B cell (primary cell): Measurements from ENCODE around the gene TRIM29. TPM values are rescaled to one million over a fixed set of nuclear protein-coding genes. Genes with fewer than 3 reads are reported as not detected.

Experiments used
- ATAC-seq: fragments of 200-7000 bp; cut with Tn5 transposase; one replicate; pipeline ENCODE4 v1.10.0; 2021; ENCODE audit warnings: low read depth, mild to moderate bottlenecking, moderate number of reproducible peaks, moderate library complexity
- CTCF ChIA-PET: fragments of 350-600 bp; sonication (Branson Sonifier 250); formaldehyde crosslinking; loops from one replicate; lab custom pipeline; 2021; ENCODE audit warnings: antibody characterized with exemption, inconsistent platforms; lab: Charles Lee
- POLR2A ChIA-PET: fragments of 350-600 bp; sonication (Branson Sonifier 250); formaldehyde crosslinking; loops from one replicate; lab custom pipeline; 2021; ENCODE audit warnings: antibody characterized with exemption; lab: Charles Lee
- DNase-seq: peaks from one replicate; pipeline ENCODE4 v3.0.0; 2013
- H2AFZ ChIP-seq: 2 replicates; pipeline ENCODE4 v1.6.1; 2012; ENCODE audit warnings: mild to moderate bottlenecking, low read depth, low read length; ENCODE audit not compliant: insufficient read depth, poor library complexity, severe bottlenecking
- H3K27ac ChIP-seq, 2 donors: 1 replicate in 1 of 2; 2 replicates in 1 of 2; pipeline ENCODE4 v1.5.1; 2012 to 2013; ENCODE audit warnings: low read length in 2 of 2, mild to moderate bottlenecking in 2 of 2, moderate library complexity in 1 of 2
- H3K27me3 ChIP-seq, 4 experiments: fragments of 200-600 bp in 1 of 4; sonication (generic) in 1 of 4; replicated peaks in 1 of 4; 1 replicate in 2 of 4; 2 replicates in 2 of 4; pipeline versions ENCODE4 v1.6.1 to v1.7.0; 2013 to 2016; ENCODE audit warnings: low read length in 3 of 4, mild to moderate bottlenecking in 2 of 4, mixed read lengths in 1 of 4, moderate library complexity in 1 of 4; ENCODE audit not compliant: insufficient read depth in 4 of 4, control insufficient read depth in 3 of 4; ENCODE audit errors: control extremely low read depth in 1 of 4
- H3K36me3 ChIP-seq, 2 experiments: replicated peaks in 1 of 2; 1 replicate in 1 of 2; 2 replicates in 1 of 2; pipeline versions ENCODE4 v1.6.1 to v1.7.1; 2013; ENCODE audit warnings: low read length in 1 of 2; ENCODE audit not compliant: insufficient read depth in 2 of 2, control insufficient read depth in 1 of 2; ENCODE audit errors: control extremely low read depth in 1 of 2, extremely low read depth in 1 of 2
- H3K4me1 ChIP-seq, 2 donors: fragments of 200-600 bp in 1 of 2; sonication (generic) in 1 of 2; 1 replicate in 1 of 2; 2 replicates in 1 of 2; pipeline versions ENCODE4 v1.5.1 to v1.6.1; 2013 to 2017; ENCODE audit warnings: low read length in 2 of 2; ENCODE audit not compliant: control insufficient read depth in 2 of 2, insufficient read depth in 2 of 2
- H3K4me2 ChIP-seq: replicated peaks from 2 replicates; pipeline ENCODE3; 2012; ENCODE audit warnings: mild to moderate bottlenecking, low read depth, low read length; ENCODE audit not compliant: poor library complexity, severe bottlenecking
- H3K4me3 ChIP-seq, 5 experiments: fragments of 200-600 bp in 1 of 5; sonication (generic) in 1 of 5; 1 replicate in 3 of 5; 2 replicates in 2 of 5; pipeline versions ENCODE4 v1.5.1 to v1.7.0; 2011 to 2016; ENCODE audit warnings: low read length in 4 of 5, mild to moderate bottlenecking in 4 of 5, low read depth in 2 of 5, control low read depth in 1 of 5, moderate library complexity in 1 of 5; ENCODE audit not compliant: insufficient read depth in 1 of 5; ENCODE audit errors: control extremely low read depth in 1 of 5, extremely low read depth in 1 of 5
- H3K79me2 ChIP-seq: fragments of 200-600 bp; sonication (generic); one replicate; pipeline ENCODE4 v1.6.0; 2016; ENCODE audit warnings: low read length; ENCODE audit not compliant: control insufficient read depth, insufficient read depth
- H3K9ac ChIP-seq: fragments of 200-600 bp; sonication (generic); 2 replicates; pipeline ENCODE4 v1.6.1; 2017; ENCODE audit warnings: mild to moderate bottlenecking, low read length, moderate library complexity
- H3K9me3 ChIP-seq, 3 donors: one replicate each; pipeline versions ENCODE4 v1.6.1 to v1.7.1; 2013; ENCODE audit warnings: low read length in 2 of 3; ENCODE audit not compliant: control insufficient read depth in 2 of 3, insufficient read depth in 1 of 3; ENCODE audit errors: control extremely low read depth in 1 of 3
- H4K20me1 ChIP-seq: 2 replicates; pipeline ENCODE4 v1.6.0; 2012; ENCODE audit warnings: mild to moderate bottlenecking, low read length; ENCODE audit not compliant: insufficient read depth, control insufficient read depth, poor library complexity, severe bottlenecking
- H3K27ac Mint-ChIP-seq: one replicate; pipeline ENCODE4 v1.8.0; 2021; ENCODE audit warnings: mixed read lengths
- H3K27me3 Mint-ChIP-seq: one replicate; pipeline ENCODE4 v1.8.0; 2021; ENCODE audit warnings: mixed read lengths
- H3K4me1 Mint-ChIP-seq: one replicate; pipeline ENCODE4 v1.8.0; 2021; ENCODE audit warnings: mixed read lengths
- H3K4me3 Mint-ChIP-seq: one replicate; pipeline ENCODE4 v1.8.0; 2021; ENCODE audit warnings: mixed read lengths
- H3K9me3 Mint-ChIP-seq: one replicate; pipeline ENCODE4 v1.8.0; 2022; ENCODE audit warnings: mixed read lengths; ENCODE audit not compliant: insufficient read depth
- CTCF ChIP-seq: fragments of 200-600 bp; IDR thresholded peaks from one replicate; pipeline ENCODE4 v1.8.0; 2022; ENCODE audit warnings: antibody characterized with exemption, mild to moderate bottlenecking
- EZH2 ChIP-seq: IDR thresholded peaks from 2 replicates; pipeline ENCODE4 v1.6.1; 2012; ENCODE audit warnings: borderline replicate concordance, low read depth, mild to moderate bottlenecking, moderate library complexity, low read length; ENCODE audit not compliant: insufficient read depth, poor library complexity, severe bottlenecking
- WGBS: methylation state at CpG from one replicate; pipeline ENCODE4 v1.1.5; 2013; ENCODE audit warnings: missing lambda C conversion rate; ENCODE audit not compliant: insufficient coverage; 5-methylcytosine and 5-hydroxymethylcytosine counted together
- intact Hi-C: fragments of 100-400 bp; cut with micrococcal nuclease; formaldehyde crosslinking; loops from one replicate; pipeline ENCODE4 v1.10.0; 2022
- polyA plus RNA-seq: library from polyadenylated mRNA; depleted of rRNA; stranded (reverse); fragments of >200 nt; gene quantifications from 2 replicates; pipeline ENCODE4 v1.2.3, GENCODE V29; 2012
- total RNA-seq, 2 donors: library from RNA; stranded (reverse); fragments of 120-200 nt in 1 of 2; gene quantifications; 1 replicate in 1 of 2; 2 replicates in 1 of 2; pipeline versions ENCODE4 v1.2.3 to v1.2.4, GENCODE V29; 2013 to 2022

TRIM29 gene
- total and polyA plus RNA-seq, 2 donors (not counting 1 experiment from before 2014, with no cell fraction given): not detected

- Mint-ChIP-seq H3K4me3 (no peak overlapping the region), H3K4me1 (no peaks in the 10 kb centered on the region)
- POLR2A ChIA-PET: no interaction called here
Observed at GRCh38 chr11:120104041-120104565, 33.8 kb downstream of the TRIM29 start.

GRCh38 chr11:120102864-120103122, 35.1 kb downstream of the TRIM29 start:
- Mint-ChIP-seq H3K27me3 (peaks cover 47% of the 10 kb centered on the region), H3K4me3 (no peak overlapping the region), H3K4me1 (no peaks in the 10 kb centered on the region), H3K27ac (no peak overlapping the region), H3K9me3 (no peaks in the 10 kb centered on the region)
- Histone ChIP-seq H3K36me3 (no peaks in the 10 kb centered on the region), H3K27me3 (peaks cover 0 to 4% (median 0%) of the 10 kb centered on the region in 4 experiments), H3K4me3 (no peak overlapping the region), H3K9me3 (no peaks in the 10 kb centered on the region), H3K79me2 (no peaks in the 10 kb centered on the region), H3K9ac (no peak overlapping the region), H3K4me1 (no peaks in the 10 kb centered on the region), H4K20me1 (no peaks in the 10 kb centered on the region), H2AFZ (no peak overlapping the region), H3K27ac (no peak overlapping the region), H3K4me2 (no peak overlapping the region)
- ChIA-PET POLR2A (no interaction called here), CTCF (no interaction called here)
- DNase-seq: no peak
- 91% methylated on average over 3 of the region's 3 CpGs for WGBS
- TF ChIP-seq EZH2 (no peak), CTCF (no peak)
- no peak for ATAC-seq
- intact Hi-C loops: no loop called here

More at GRCh38 chr11:120104041-120104565, 33.8 kb downstream of the TRIM29 start:
- 93% methylated on average over 14 of the region's 15 CpGs for WGBS
- Histone ChIP-seq H2AFZ (no peak overlapping the region), H3K9ac (no peak overlapping the region), H3K27me3 (peaks cover 0 to 12% (median 0%) of the 10 kb centered on the region in 4 experiments), H3K9me3 (no peaks in the 10 kb centered on the region), H3K27ac (no peak overlapping the region), H3K4me1 (no peaks in the 10 kb centered on the region), H4K20me1 (no peaks in the 10 kb centered on the region), H3K4me2 (no peak overlapping the region), H3K4me3 (no peak overlapping the region), H3K36me3 (no peaks in the 10 kb centered on the region), H3K79me2 (no peaks in the 10 kb centered on the region)
- no peaks in the 10 kb centered on the region for H3K9me3 Mint-ChIP-seq
- DNase-seq (no peak), ATAC-seq (no peak)
- peaks cover 54% of the 10 kb centered on the region for H3K27me3 Mint-ChIP-seq
- TF ChIP-seq CTCF (no peak), EZH2 (no peak)
- no peak overlapping the region for H3K27ac Mint-ChIP-seq
- intact Hi-C loops: no loop called here
- CTCF ChIA-PET: interaction anchor here (0.9 to 1.0 kb wide), 3 partner anchors 89 to 748 kb away, joined by 3 to 5 read pairs (median 3); no protein-coding TSS in a partner anchor
